ENCODE results near the gene CARHSP1. TPM values are rescaled to one million over a fixed set of nuclear protein-coding genes. Genes with fewer than 3 reads are reported as not detected.
A peak's percentile ranks its signal among the peaks of the same experiment; 100 is the strongest.

Gene CARHSP1
- total RNA-seq, 4 donors from 2014 or later, result 12.4 to 22.3 (median 18.4) TPM

DNA sequence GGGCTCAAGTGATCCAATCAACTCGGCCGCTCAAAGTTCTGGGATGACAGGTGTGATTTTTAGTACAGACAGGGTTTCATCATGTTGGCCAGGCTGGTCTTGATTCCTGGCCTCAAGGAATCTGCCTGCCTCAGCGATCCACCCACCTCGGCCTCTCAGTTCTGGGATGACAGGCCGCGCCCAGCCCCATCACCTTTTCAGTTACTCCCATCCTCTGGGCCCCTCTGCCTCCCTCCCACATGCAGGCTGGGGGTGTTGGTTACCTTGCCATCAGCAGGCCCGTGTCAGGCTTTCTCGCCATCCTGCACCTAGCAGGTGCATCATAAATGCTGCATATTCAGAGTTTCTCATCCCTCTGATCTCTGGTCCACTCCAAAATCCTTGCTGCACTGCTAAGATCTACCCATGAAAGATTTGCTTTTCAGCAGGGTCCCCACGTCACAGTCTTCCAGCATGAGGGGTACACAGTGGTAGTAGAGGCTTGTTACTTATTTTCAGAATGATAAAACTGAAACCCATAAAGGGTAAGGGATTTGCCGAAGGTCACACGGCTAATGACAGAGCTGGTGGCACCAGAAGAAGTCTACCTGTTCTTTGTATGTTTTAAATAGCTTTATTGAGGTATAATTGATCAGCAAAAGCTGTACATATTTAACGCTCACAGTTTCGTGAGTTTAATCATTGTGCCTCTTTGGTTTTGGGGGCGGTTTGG lies 54.6 kb downstream of the CARHSP1 start:
- H3K36me3 ChIP-seq, result peaks cover 0 to 69% of the 10 kb centered on the region in 2 donors
- DNase-seq (no peak), ATAC-seq (no peak)
- no peaks in the 10 kb centered on the region for H3K27me3 ChIP-seq
- H3K27ac ChIP-seq, result no peak overlapping the region
- H3K4me3 ChIP-seq, result no peak overlapping the region
- in situ Hi-C loops (cut with MboI; ENCODE audit: low sequenced_read_pairs in 4 of 4), result loop anchor here in 1 of 4 donors (25.0 kb wide), 1 partner anchor 152 kb away; the partner anchor contains the start of gene ABAT
- no peak for TF ChIP-seq POLR2A (IDR thresholded peaks at IDR 0.05)
- TF ChIP-seq, protein P1, sequence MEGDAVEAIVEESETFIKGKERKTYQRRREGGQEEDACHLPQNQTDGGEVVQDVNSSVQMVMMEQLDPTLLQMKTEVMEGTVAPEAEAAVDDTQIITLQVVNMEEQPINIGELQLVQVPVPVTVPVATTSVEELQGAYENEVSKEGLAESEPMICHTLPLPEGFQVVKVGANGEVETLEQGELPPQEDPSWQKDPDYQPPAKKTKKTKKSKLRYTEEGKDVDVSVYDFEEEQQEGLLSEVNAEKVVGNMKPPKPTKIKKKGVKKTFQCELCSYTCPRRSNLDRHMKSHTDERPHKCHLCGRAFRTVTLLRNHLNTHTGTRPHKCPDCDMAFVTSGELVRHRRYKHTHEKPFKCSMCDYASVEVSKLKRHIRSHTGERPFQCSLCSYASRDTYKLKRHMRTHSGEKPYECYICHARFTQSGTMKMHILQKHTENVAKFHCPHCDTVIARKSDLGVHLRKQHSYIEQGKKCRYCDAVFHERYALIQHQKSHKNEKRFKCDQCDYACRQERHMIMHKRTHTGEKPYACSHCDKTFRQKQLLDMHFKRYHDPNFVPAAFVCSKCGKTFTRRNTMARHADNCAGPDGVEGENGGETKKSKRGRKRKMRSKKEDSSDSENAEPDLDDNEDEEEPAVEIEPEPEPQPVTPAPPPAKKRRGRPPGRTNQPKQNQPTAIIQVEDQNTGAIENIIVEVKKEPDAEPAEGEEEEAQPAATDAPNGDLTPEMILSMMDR (IDR thresholded peaks at IDR 0.05 in 4 of 5, conservative IDR thresholded peaks at IDR 0.05 in 1 of 5), result no peak
- H3K4me1 ChIP-seq, result no peaks in the 10 kb centered on the region
- intact Hi-C loops (cut with DNase I; ENCODE audit: low total_unique reads), result no loop called here
- H3K9me3 ChIP-seq, result no peaks in the 10 kb centered on the region

DNA sequence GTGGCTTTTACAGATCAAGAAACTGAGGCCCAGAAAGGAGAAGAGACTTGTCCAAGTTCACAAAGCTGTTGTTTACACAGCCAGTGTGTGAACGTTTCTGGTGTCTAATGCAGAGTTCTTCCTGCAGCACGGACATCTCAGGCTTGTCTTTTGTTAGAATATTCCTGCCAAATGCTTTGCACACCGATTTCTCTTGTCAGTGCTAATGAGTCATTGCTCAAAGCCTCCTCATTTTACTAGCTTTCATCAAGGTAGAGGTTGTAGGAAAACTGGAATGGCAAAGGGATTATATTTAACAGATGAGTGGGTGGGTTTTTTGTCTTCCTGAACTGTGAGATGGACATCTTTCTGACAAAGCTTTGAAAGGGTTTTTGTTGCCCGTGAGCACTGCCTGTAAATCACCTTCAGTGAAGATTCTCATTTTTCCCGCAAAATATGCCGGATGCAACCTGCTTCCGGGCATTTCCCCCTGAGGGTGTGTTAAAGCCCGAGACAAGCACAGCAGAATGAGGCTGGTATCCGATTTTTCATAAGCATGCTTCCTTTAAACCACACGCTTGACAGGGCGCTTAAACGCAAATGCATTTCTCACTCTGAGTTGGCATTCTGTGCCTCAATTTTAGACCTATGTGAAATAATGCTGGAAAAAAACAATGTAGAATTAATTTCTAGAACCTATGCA lies 56.5 kb downstream of the CARHSP1 start:
- H3K27me3 ChIP-seq, result no peaks in the 10 kb centered on the region
- in situ Hi-C loops (cut with MboI; ENCODE audit: low sequenced_read_pairs in 4 of 4), result loop anchor here in 1 of 4 donors (25.0 kb wide), 1 partner anchor 150 kb away; the partner anchor contains the start of gene ABAT
- TF ChIP-seq POLR2A (IDR thresholded peaks at IDR 0.05), result no peak
- TF ChIP-seq, protein P1 (IDR thresholded peaks at IDR 0.05 in 4 of 5, conservative IDR thresholded peaks at IDR 0.05 in 1 of 5), result no peak
- H3K36me3 ChIP-seq, result peaks cover 0 to 89% of the 10 kb centered on the region in 2 donors
- no peak for DNase-seq
- H3K4me3 ChIP-seq, result no peak overlapping the region
- H3K4me1 ChIP-seq, result no peaks in the 10 kb centered on the region
- ATAC-seq, result no peak
- H3K27ac ChIP-seq, result no peak overlapping the region
- H3K9me3 ChIP-seq, result no peaks in the 10 kb centered on the region
- intact Hi-C loops (cut with DNase I; ENCODE audit: low total_unique reads), result no loop called here

DNA sequence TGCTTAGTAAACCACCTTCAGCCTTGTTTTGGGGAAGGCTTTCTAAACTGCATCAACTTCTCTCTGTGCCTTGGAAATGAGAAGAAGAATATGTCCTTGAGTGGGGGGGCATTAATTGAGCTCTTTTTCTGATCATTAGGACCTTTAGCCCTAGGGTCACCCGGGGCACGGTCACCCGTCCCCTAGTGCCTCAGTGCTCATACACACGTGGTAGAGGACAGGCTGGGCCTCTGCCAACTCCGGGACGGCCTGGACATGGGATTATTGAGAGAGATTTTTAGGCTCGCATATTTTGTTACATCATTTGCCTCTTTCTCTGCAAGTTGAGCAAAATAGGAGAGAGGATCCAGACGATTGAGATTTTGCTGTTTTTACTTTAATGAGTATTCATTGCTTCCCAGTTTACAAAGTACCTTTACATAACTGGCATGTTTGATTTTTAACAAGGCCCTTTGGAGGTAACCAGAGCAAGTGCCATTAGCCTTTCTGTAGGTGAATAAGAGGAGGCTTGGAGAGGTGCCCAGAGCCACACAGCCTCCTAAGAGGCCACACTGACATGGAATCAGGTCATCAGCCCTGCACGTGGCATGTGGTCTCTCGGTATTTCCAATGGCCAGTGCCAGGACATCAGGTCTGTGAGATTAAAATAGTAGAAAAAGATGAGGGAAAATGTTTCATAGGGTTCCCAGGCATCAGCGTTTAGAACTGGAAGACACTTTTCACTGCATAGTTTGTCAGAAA lies 60.0 kb downstream of the CARHSP1 start:
- H3K36me3 ChIP-seq, result peaks cover 0 to 98% of the 10 kb centered on the region in 2 donors
- TF ChIP-seq, protein P1 (IDR thresholded peaks at IDR 0.05 in 4 of 5, conservative IDR thresholded peaks at IDR 0.05 in 1 of 5), result no peak
- TF ChIP-seq POLR2A (IDR thresholded peaks at IDR 0.05), result no peak
- no peaks in the 10 kb centered on the region for H3K27me3 ChIP-seq
- intact Hi-C loops (cut with DNase I; ENCODE audit: low total_unique reads) (no loop called here), in situ Hi-C loops (cut with MboI; ENCODE audit: low sequenced_read_pairs in 4 of 4) (loop anchor here in 2 of 4 donors (10.0 to 25.0 kb wide), 2 partner anchors 46 to 146 kb away; partner anchors contain the start of gene ABAT (in 1 of the 2))
- ATAC-seq (no peak), DNase-seq (peak in 1 of 2 donors; percentile 31)
- no peak overlapping the region for H3K27ac ChIP-seq
- H3K4me1 ChIP-seq, result no peaks in the 10 kb centered on the region
- no peak overlapping the region for H3K4me3 ChIP-seq
- no peaks in the 10 kb centered on the region for H3K9me3 ChIP-seq

DNA sequence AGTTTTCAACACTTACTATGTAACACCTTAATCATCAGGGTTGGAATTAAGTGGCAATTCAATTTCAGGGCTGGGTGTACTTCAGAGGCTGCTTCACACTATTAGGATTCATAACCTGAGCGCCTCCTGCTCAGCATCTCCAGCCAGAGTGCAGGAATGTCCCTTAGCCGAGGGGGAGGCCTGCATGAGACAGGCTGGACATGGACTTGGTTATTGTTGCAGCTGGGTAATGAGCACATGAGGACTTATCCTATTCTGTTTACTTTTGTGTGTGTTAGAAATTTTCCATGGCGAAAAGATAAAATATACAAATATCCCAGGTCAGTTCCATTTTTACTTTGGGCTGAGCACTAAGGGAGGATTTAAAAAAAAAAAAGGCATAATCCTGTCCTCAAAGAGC lies 60.8 kb downstream of the CARHSP1 start:
- intact Hi-C loops (cut with DNase I; ENCODE audit: low total_unique reads) (no loop called here), in situ Hi-C loops (cut with MboI; ENCODE audit: low sequenced_read_pairs in 4 of 4) (loop anchor here in 2 of 4 donors (10.0 to 25.0 kb wide), 2 partner anchors 47 to 146 kb away; partner anchors contain the start of gene ABAT (in 1 of the 2))
- no peak overlapping the region for H3K27ac ChIP-seq
- H3K36me3 ChIP-seq, result peaks cover 0 to 98% of the 10 kb centered on the region in 2 donors
- TF ChIP-seq, protein P1 (IDR thresholded peaks at IDR 0.05 in 4 of 5, conservative IDR thresholded peaks at IDR 0.05 in 1 of 5), result no peak
- no peak for TF ChIP-seq POLR2A (IDR thresholded peaks at IDR 0.05)
- ATAC-seq, result no peak
- no peak overlapping the region for H3K4me3 ChIP-seq
- no peaks in the 10 kb centered on the region for H3K4me1 ChIP-seq
- no peaks in the 10 kb centered on the region for H3K27me3 ChIP-seq
- no peak for DNase-seq
- no peaks in the 10 kb centered on the region for H3K9me3 ChIP-seq
